ENCODE measurements around the gene NHERF2. TPM values are rescaled to one million over a fixed set of nuclear protein-coding genes. Genes with fewer than 3 reads are reported as not detected.

The NHERF2 gene
- total and polyA plus RNA-seq, 2 of the 4 experiments (the other 2 are of a cell fraction): 18.6 to 77.8 TPM

GRCh38 chr16:2074071-2074470, 47.4 kb downstream of the NHERF2 start:
- no peak overlapping the region for H2AK5ac ChIP-seq (ENCODE audit: low read depth, low read length)
- no peak overlapping the region for H2AFZ ChIP-seq (replicated peaks; ENCODE audit: low read length, poor library complexity)
- H3K9ac ChIP-seq (ENCODE audit: low read depth, low read length): no peak overlapping the region
- 96% methylated on average over 15 of the region's 20 CpGs; no CpG with 5 or more reads in 1 of the 2 experiments for WGBS, 2 experiments (ENCODE audit: extremely low coverage in 2 of 2, insufficient read length in 1 of 2)
- H2BK120ac ChIP-seq (ENCODE audit: low read depth, low read length): no peak overlapping the region
- no peak overlapping the region for H3K4me2 ChIP-seq (ENCODE audit: low read depth, low read length)
- in situ Hi-C loops (cut with MboI; ENCODE audit: low sequenced_read_pairs): no loop called here
- H2BK20ac ChIP-seq (ENCODE audit: low read depth, low read length): no peak overlapping the region
- intact Hi-C loops (cut with micrococcal nuclease): no loop called here
- H3K4me1 ChIP-seq (ENCODE audit: control insufficient read depth, insufficient read depth, low read length): no peaks in the 10 kb centered on the region
- no peak overlapping the region for H3K27ac ChIP-seq (ENCODE audit: insufficient read depth, low read length)
- ChIA-PET CTCF (no interaction called here), POLR2A (ENCODE audit: unreplicated experiment) (no interaction called here)
- no peak overlapping the region for H3K4me3 ChIP-seq (ENCODE audit: insufficient read depth, low read depth, low read length)
- H3K4ac ChIP-seq (ENCODE audit: low read depth, low read length): no peak overlapping the region
- no peak overlapping the region for H4K91ac ChIP-seq (ENCODE audit: insufficient read depth, low read depth, low read length)
- no peaks in the 10 kb centered on the region; the same call in 1 of the 2 replicates for H4K20me1 ChIP-seq (ENCODE audit: insufficient read depth, low read length)
- H3K23ac ChIP-seq (ENCODE audit: low read depth, low read length): no peak overlapping the region
- H3K27me3 ChIP-seq (ENCODE audit: control insufficient read depth, insufficient read depth, low read length): no peaks in the 10 kb centered on the region
- TF ChIP-seq RAD21 (IDR thresholded peaks at IDR 0.05; ENCODE audit: low read length): no peak
- no peak for TF ChIP-seq CEBPB (IDR thresholded peaks at IDR 0.05; ENCODE audit: low read depth, low read length)
- no peak for TF ChIP-seq RFX5 (IDR thresholded peaks at IDR 0.05; ENCODE audit: low read depth, low read length)
- no peak for TF ChIP-seq RCOR1 (IDR thresholded peaks at IDR 0.05; ENCODE audit: insufficient replicate concordance, low read length)
- TF ChIP-seq CHD1 (IDR thresholded peaks at IDR 0.05; ENCODE audit: low read depth, low read length): no peak
- no peak for TF ChIP-seq NFE2L2 (IDR thresholded peaks at IDR 0.05; ENCODE audit: low read depth, low read length)
- TF ChIP-seq USF2 (IDR thresholded peaks at IDR 0.05; ENCODE audit: low read depth, low read length): no peak
- TF ChIP-seq POLR2A (IDR thresholded peaks at IDR 0.05; ENCODE audit: low read depth, low read length): no peak
- no peak for TF ChIP-seq SMC3 (IDR thresholded peaks at IDR 0.05; ENCODE audit: low read depth, low read length)
- no peak for TF ChIP-seq MXI1 (IDR thresholded peaks at IDR 0.05; ENCODE audit: borderline replicate concordance, low read depth, low read length)
- TF ChIP-seq MAFK (IDR thresholded peaks at IDR 0.05; ENCODE audit: low read depth, low read length): no peak
- no peak overlapping the region for H3K56ac ChIP-seq (ENCODE audit: extremely low read depth, insufficient read depth, low read length)
- H2BK5ac ChIP-seq (ENCODE audit: low read depth, low read length, poor library complexity, severe bottlenecking): no peak overlapping the region
- H4K5ac ChIP-seq (ENCODE audit: low read depth, low read length): no peak overlapping the region
- no peaks in the 10 kb centered on the region; a peak in 2 of 4 replicates for H3K79me1 ChIP-seq (ENCODE audit: low read depth in 1 of 2, low read length in 2 of 2)
- DNase-seq (no peak), ATAC-seq (ENCODE audit: low read depth) (no peak)
- H3K9me3 ChIP-seq (ENCODE audit: control insufficient read depth, insufficient read depth, low read length): no peaks in the 10 kb centered on the region
- dilution Hi-C loops (cut with HindIII; ENCODE audit: low sequenced_read_pairs, unreplicated experiment): no loop called here
- no peaks in the 10 kb centered on the region for H3K9me1 ChIP-seq (ENCODE audit: insufficient read depth, low read length)
- no peak overlapping the region for H2AK9ac ChIP-seq (replicated peaks; ENCODE audit: low read depth, low read length, poor library complexity)
- H3K36me3 ChIP-seq (ENCODE audit: control insufficient read depth, insufficient read depth, low read length): peaks cover 66% of the 10 kb centered on the region
- no peak overlapping the region for H2BK15ac ChIP-seq (ENCODE audit: low read depth, low read length)
- no TSS peak for BruUV-seq (replicated peaks)
- no peak overlapping the region for H4K8ac ChIP-seq (ENCODE audit: low read depth in 2 of 2, low read length in 2 of 2)
- H3K18ac ChIP-seq (ENCODE audit: low read depth, low read length): no peak overlapping the region
- H3K14ac ChIP-seq (replicated peaks; ENCODE audit: low read depth, low read length): no peak overlapping the region
